Measurements from ENCODE around the gene ZC3H12D.

The ZC3H12D gene

DNA sequence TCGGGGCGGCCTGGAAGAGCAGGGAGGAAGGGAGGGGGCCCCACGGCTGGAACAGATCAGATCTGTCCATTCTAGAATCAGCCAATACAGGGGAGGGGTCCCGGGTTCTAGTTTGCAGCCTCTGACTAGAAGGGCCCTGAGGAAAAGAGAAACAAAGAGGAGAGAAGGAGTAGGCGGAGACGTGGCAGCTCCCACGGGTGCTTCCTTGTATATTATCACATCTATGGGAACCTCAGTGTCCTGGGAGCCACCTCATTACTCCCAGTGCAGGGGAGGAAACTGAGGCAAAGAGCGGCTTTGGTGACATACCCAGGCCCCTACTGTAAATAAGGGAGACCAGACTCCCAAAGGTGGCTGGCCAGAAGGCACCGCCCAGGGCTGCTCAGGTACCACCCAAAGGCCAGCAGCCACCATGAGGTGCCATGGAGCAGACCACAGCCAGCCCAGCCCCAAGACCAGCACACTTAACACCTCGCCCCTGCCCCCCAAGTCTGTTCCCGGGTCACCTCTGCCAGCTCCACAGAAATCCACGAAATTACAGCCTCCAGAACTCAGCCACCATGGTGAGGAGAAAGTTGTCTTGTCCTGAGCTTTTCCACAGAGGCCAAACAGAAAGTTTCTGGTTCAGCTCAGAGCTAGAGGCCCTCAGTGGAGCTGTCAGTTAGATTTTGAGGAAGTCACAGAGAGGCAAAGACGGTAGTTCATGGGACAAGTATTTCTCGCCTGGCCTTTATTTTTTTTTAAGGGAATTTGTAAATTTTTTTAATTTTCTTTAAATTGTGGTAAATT, 2.1 kb downstream of the ZC3H12D start:
- Histone ChIP-seq H3F3A (ENCODE audit: insufficient read depth, low read length) (no peaks in the 10 kb centered on the region), H4K20me1 (ENCODE audit: insufficient read depth, low read length) (no peaks in the 10 kb centered on the region), H3K27ac (ENCODE audit: low read length) (no peak overlapping the region), H3K9me3 (replicated peaks; ENCODE audit: insufficient read depth, low read length) (no peaks in the 10 kb centered on the region), H3K9ac (ENCODE audit: low read length) (no peak overlapping the region), H3K4me3 (ENCODE audit: low read length) (peak overlapping the region; percentile 45; the same call in 1 of the 2 replicates), H3K4me1 (ENCODE audit: low read length) (no peaks in the 10 kb centered on the region), H3K9me2 (replicated peaks; ENCODE audit: insufficient read depth, low read length) (no peaks in the 10 kb centered on the region), H3K36me3 (replicated peaks; ENCODE audit: insufficient read depth, low read length) (no peaks in the 10 kb centered on the region), H3K4me2 (ENCODE audit: low read depth, low read length) (peak overlapping the region; percentile 57; the same call in 1 of the 2 replicates), H2AFZ (ENCODE audit: low read length) (0 out of 2 replicates have a peak overlapping the region, but pooled peaks have one; percentile 35), H3K79me2 (ENCODE audit: low read length) (no peaks in the 10 kb centered on the region), H3K27me3 (replicated peaks; ENCODE audit: insufficient read depth, low read length) (no peaks in the 10 kb centered on the region)
- TF ChIP-seq EZH2 (optimal IDR thresholded peaks at IDR 0.05; ENCODE audit: low read depth, low read length): no peak
- TF ChIP-seq, protein P1, sequence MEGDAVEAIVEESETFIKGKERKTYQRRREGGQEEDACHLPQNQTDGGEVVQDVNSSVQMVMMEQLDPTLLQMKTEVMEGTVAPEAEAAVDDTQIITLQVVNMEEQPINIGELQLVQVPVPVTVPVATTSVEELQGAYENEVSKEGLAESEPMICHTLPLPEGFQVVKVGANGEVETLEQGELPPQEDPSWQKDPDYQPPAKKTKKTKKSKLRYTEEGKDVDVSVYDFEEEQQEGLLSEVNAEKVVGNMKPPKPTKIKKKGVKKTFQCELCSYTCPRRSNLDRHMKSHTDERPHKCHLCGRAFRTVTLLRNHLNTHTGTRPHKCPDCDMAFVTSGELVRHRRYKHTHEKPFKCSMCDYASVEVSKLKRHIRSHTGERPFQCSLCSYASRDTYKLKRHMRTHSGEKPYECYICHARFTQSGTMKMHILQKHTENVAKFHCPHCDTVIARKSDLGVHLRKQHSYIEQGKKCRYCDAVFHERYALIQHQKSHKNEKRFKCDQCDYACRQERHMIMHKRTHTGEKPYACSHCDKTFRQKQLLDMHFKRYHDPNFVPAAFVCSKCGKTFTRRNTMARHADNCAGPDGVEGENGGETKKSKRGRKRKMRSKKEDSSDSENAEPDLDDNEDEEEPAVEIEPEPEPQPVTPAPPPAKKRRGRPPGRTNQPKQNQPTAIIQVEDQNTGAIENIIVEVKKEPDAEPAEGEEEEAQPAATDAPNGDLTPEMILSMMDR (IDR thresholded peaks at IDR 0.05; ENCODE audit: low read length): no peak
- TF ChIP-seq EZH2phosphoT487 (IDR thresholded peaks at IDR 0.05; ENCODE audit: low read length): no peak
- DNase-seq: no peak

DNA sequence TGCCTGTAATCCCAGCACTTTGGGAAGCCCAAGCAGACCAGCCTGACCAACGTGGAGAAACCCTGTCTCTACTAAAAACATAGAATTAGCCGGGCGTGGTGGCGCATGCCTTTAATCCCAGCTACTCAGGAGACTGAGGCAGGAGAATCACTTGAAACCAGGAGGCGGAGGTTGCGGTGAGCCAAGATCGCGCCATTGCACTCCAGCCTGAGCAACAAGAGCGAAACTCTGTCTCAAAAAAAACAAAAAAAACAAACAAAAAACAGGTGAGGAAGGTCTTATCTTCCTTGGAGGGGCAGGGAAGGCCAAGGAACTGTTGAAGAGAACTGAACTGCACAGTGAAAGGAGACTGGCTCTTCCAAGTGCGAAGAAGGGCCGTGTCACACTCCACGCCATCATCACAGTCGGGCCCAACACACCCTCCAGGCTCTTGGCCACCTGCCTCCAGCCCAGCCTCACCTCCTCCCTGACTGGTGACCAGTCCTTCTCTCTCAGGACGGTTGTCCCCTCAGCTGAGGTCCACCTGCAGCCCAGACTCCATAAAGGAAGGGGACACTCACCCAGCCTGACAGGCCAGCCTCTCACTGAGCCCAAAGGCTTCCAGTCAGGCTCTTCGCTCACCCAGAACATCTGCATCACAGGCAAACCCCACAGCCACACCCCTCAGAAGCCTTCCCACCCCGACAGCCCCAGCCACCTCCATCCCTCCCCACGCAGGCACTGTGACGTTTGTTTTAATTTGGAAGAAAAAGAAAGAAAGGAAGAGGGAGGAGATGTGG, 4.1 kb downstream of the ZC3H12D start:
- TF ChIP-seq, protein P1 (IDR thresholded peaks at IDR 0.05; ENCODE audit: low read length): no peak
- TF ChIP-seq EZH2phosphoT487 (IDR thresholded peaks at IDR 0.05; ENCODE audit: low read length) (no peak), EZH2 (optimal IDR thresholded peaks at IDR 0.05; ENCODE audit: low read depth, low read length) (no peak)
- no peaks in the 10 kb centered on the region for H3K36me3 ChIP-seq (replicated peaks; ENCODE audit: insufficient read depth, low read length)
- H3K79me2 ChIP-seq (ENCODE audit: low read length): no peaks in the 10 kb centered on the region
- no peak overlapping the region for H3K9ac ChIP-seq (ENCODE audit: low read length)
- no peaks in the 10 kb centered on the region for H3F3A ChIP-seq (ENCODE audit: insufficient read depth, low read length)
- H3K4me2 ChIP-seq (ENCODE audit: low read depth, low read length): no peak overlapping the region
- no peaks in the 10 kb centered on the region for H3K4me1 ChIP-seq (ENCODE audit: low read length)
- no peak overlapping the region for H2AFZ ChIP-seq (ENCODE audit: low read length)
- H4K20me1 ChIP-seq (ENCODE audit: insufficient read depth, low read length): no peaks in the 10 kb centered on the region
- no peak overlapping the region for H3K27ac ChIP-seq (ENCODE audit: low read length)
- no peak for DNase-seq
- H3K27me3 ChIP-seq (replicated peaks; ENCODE audit: insufficient read depth, low read length): no peaks in the 10 kb centered on the region
- no peaks in the 10 kb centered on the region for H3K9me2 ChIP-seq (replicated peaks; ENCODE audit: insufficient read depth, low read length)
- H3K4me3 ChIP-seq (ENCODE audit: low read length): no peak overlapping the region
- H3K9me3 ChIP-seq (replicated peaks; ENCODE audit: insufficient read depth, low read length): no peaks in the 10 kb centered on the region

DNA sequence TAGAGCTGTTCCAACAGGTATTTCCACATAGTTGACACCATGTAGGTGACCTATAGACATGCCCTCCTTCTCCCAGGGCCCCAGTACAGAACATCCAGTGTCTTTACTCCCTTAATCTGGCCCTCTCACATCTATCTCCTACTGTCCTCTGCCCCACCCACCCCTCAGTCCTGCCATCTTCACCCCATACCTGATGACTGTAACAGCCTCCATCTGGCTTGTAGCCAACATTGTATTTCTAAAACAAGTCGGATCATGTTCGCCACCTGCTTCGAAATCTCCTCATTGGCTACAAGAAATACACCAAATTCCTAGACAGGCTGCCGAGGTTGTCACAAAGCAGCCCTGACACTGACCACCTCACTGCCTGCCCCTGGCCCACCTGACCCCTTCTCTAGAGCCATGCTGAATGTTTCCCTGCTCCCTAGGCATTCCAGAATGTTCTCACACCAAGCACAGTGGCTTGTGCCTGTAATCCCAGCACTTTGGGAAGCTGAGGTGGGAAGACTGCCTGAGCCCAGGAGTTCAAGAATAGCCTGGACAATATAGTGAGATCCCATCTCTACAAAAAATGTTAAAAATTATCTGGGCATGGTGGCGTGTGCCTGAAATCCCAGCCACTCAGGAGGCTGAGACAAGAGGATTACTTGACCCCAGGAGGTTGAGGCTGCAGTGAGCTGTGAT, 6.0 kb downstream of the ZC3H12D start:
- H3K9me2 ChIP-seq (replicated peaks; ENCODE audit: insufficient read depth, low read length): no peaks in the 10 kb centered on the region
- no peak overlapping the region for H3K4me2 ChIP-seq (ENCODE audit: low read depth, low read length)
- DNase-seq: no peak
- no peak overlapping the region for H3K27ac ChIP-seq (ENCODE audit: low read length)
- no peaks in the 10 kb centered on the region for H4K20me1 ChIP-seq (ENCODE audit: insufficient read depth, low read length)
- H3K4me3 ChIP-seq (ENCODE audit: low read length): no peak overlapping the region
- no peak for TF ChIP-seq EZH2 (optimal IDR thresholded peaks at IDR 0.05; ENCODE audit: low read depth, low read length)
- TF ChIP-seq, protein P1 (IDR thresholded peaks at IDR 0.05; ENCODE audit: low read length): no peak
- no peak for TF ChIP-seq EZH2phosphoT487 (IDR thresholded peaks at IDR 0.05; ENCODE audit: low read length)
- no peaks in the 10 kb centered on the region for H3K79me2 ChIP-seq (ENCODE audit: low read length)
- no peak overlapping the region for H3K9ac ChIP-seq (ENCODE audit: low read length)
- H3K27me3 ChIP-seq (replicated peaks; ENCODE audit: insufficient read depth, low read length): no peaks in the 10 kb centered on the region; the same call in 1 of the 2 replicates
- H3K9me3 ChIP-seq (replicated peaks; ENCODE audit: insufficient read depth, low read length): no peaks in the 10 kb centered on the region
- no peaks in the 10 kb centered on the region for H3K4me1 ChIP-seq (ENCODE audit: low read length)
- H3K36me3 ChIP-seq (replicated peaks; ENCODE audit: insufficient read depth, low read length): no peaks in the 10 kb centered on the region
- no peak overlapping the region for H2AFZ ChIP-seq (ENCODE audit: low read length)
- no peaks in the 10 kb centered on the region for H3F3A ChIP-seq (ENCODE audit: insufficient read depth, low read length)

Data from MM.1S (cell line).